GM23338 (cell line): Measurements from ENCODE around the gene USP1. TPM values are rescaled to one million over a fixed set of nuclear protein-coding genes. Genes with fewer than 3 reads are reported as not detected.
A peak's percentile ranks its signal among the peaks of the same experiment; 100 is the strongest.

Experiments used
- ATAC-seq: fragments of 200-7000 bp; cut with Tn5 transposase; 3 replicates; pipeline ENCODE4 v1.9.1; 2020
- DNase-seq: peaks from one replicate; pipeline ENCODE4 v3.0.0-alpha.2; 2015; ENCODE audit warnings: low spot score
- H2AFZ ChIP-seq: fragments of 200-600 bp; sonication (generic); 2 replicates; pipeline ENCODE4 v1.8.0; 2016; ENCODE audit warnings: antibody characterized with exemption, mild to moderate bottlenecking, moderate library complexity
- H3F3A ChIP-seq: fragments of 200-600 bp; sonication (generic); replicated peaks from 2 replicates; pipeline ENCODE4 v1.8.0; 2017; ENCODE audit warnings: antibody characterized with exemption, mixed run types, low read depth
- H3K27ac ChIP-seq: fragments of 200-600 bp; sonication (generic); 2 replicates; pipeline ENCODE4 v1.6.1; 2016; ENCODE audit warnings: low read depth
- H3K27me3 ChIP-seq: fragments of 200-600 bp; sonication (generic); 2 replicates; pipeline ENCODE4 v1.8.0; 2016; ENCODE audit warnings: mild to moderate bottlenecking, mixed run types, moderate library complexity; ENCODE audit not compliant: insufficient read depth
- H3K36me3 ChIP-seq: fragments of 200-600 bp; sonication (generic); 2 replicates; pipeline ENCODE4 v1.8.0; 2016; ENCODE audit warnings: mild to moderate bottlenecking; ENCODE audit not compliant: insufficient read depth
- H3K4me1 ChIP-seq: fragments of 200-600 bp; sonication (generic); 2 replicates; pipeline ENCODE4 v1.8.0; 2016; ENCODE audit warnings: mild to moderate bottlenecking, moderate library complexity; ENCODE audit not compliant: insufficient read depth
- H3K4me2 ChIP-seq: fragments of 200-600 bp; sonication (generic); 2 replicates; pipeline ENCODE4 v1.7.1; 2017; ENCODE audit warnings: mixed run types
- H3K4me3 ChIP-seq: fragments of 200-600 bp; sonication (generic); 2 replicates; pipeline ENCODE4 v1.6.1; 2016; ENCODE audit warnings: mixed run types
- H3K79me2 ChIP-seq: fragments of 200-600 bp; sonication (generic); replicated peaks from 2 replicates; pipeline ENCODE4 v1.8.0; 2017; ENCODE audit warnings: mild to moderate bottlenecking; ENCODE audit not compliant: insufficient read depth
- H3K9me2 ChIP-seq: fragments of 200-600 bp; sonication (generic); 2 replicates; pipeline ENCODE4 v1.8.0; 2017; ENCODE audit not compliant: insufficient read depth
- H4K20me1 ChIP-seq: fragments of 200-600 bp; sonication (generic); replicated peaks from 2 replicates; pipeline ENCODE4 v1.8.0; 2017; ENCODE audit warnings: mild to moderate bottlenecking; ENCODE audit not compliant: insufficient read depth
- H3K27ac Mint-ChIP-seq: 2 replicates; pipeline ENCODE4 v1.8.0; 2020; ENCODE audit warnings: inconsistent platforms, mild to moderate bottlenecking, moderate library complexity, mixed read lengths
- H3K27me3 Mint-ChIP-seq: 3 replicates; pipeline ENCODE4 v1.8.0; 2022; ENCODE audit warnings: low read depth, mild to moderate bottlenecking, moderate library complexity, mixed read lengths, inconsistent platforms; ENCODE audit not compliant: insufficient read depth, poor library complexity
- H3K36me3 Mint-ChIP-seq: 3 replicates; pipeline ENCODE4 v1.8.0; 2021; ENCODE audit warnings: low read depth, mild to moderate bottlenecking, inconsistent platforms, moderate library complexity, mixed read lengths
- H3K4me1 Mint-ChIP-seq: 3 replicates; pipeline ENCODE4 v1.8.0; 2020; ENCODE audit warnings: mild to moderate bottlenecking, inconsistent platforms, mixed read lengths
- H3K4me3 Mint-ChIP-seq: 3 replicates; pipeline ENCODE4 v1.8.0; 2021; ENCODE audit warnings: moderate library complexity, mild to moderate bottlenecking, inconsistent platforms, mixed read lengths
- H3K9me3 Mint-ChIP-seq: 3 replicates; pipeline ENCODE4 v1.8.0; 2020; ENCODE audit warnings: moderate library complexity, mild to moderate bottlenecking, inconsistent platforms, mixed read lengths
- CREB1 ChIP-seq: fragments of 250-450 bp; sonication (Bioruptor Pico); IDR thresholded peaks from 2 replicates; pipeline ENCODE4 v1.5.0; 2020; ENCODE audit warnings: low read depth, mild to moderate bottlenecking, moderate library complexity
- EZH2 ChIP-seq: fragments of 200-600 bp; sonication (generic); IDR thresholded peaks from one replicate; pipeline ENCODE4 v1.8.0; 2017; ENCODE audit warnings: antibody characterized with exemption, mild to moderate bottlenecking, low read depth; ENCODE audit not compliant: unreplicated experiment
- EZH2phosphoT487 ChIP-seq: fragments of 200-600 bp; sonication (generic); IDR thresholded peaks from one replicate; pipeline ENCODE4 v1.8.1; 2018; ENCODE audit warnings: antibody characterized with exemption; ENCODE audit not compliant: unreplicated experiment
- JUNB ChIP-seq: IDR thresholded peaks from one replicate; pipeline ENCODE4 v1.6.1; 2016; ENCODE audit warnings: antibody characterized with exemption; ENCODE audit not compliant: unreplicated experiment
- NANOG ChIP-seq: IDR thresholded peaks from 2 replicates; pipeline ENCODE4 v1.6.1; 2016; ENCODE audit warnings: antibody characterized with exemption, borderline replicate concordance
- POLR2AphosphoS5 ChIP-seq: IDR thresholded peaks from 2 replicates; pipeline ENCODE4 v1.6.1; 2016; ENCODE audit warnings: antibody characterized with exemption, low read depth
- STAT1 ChIP-seq: IDR thresholded peaks from one replicate; pipeline ENCODE4 v1.6.1; 2016; ENCODE audit warnings: antibody characterized with exemption; ENCODE audit not compliant: unreplicated experiment
- ZNF114 ChIP-seq: fragments of 250-450 bp; sonication (Bioruptor Pico); IDR thresholded peaks from 2 replicates; pipeline ENCODE4 v1.5.0; 2020; ENCODE audit warnings: mild to moderate bottlenecking, moderate library complexity
- ZNF331 ChIP-seq: fragments of 250-450 bp; sonication (Bioruptor Pico); IDR thresholded peaks from 2 replicates; pipeline ENCODE4 v1.5.0; 2020; ENCODE audit warnings: low read depth, mild to moderate bottlenecking, moderate library complexity
- polyA plus RNA-seq: library from polyadenylated mRNA; unstranded; fragments of >200 nt; fragmentation: Nextera tagmentation; extraction: Ambion mirVana; gene quantifications from 2 replicates; pipeline ENCODE4 v1.2.1, GENCODE V29; 2016
- total RNA-seq: library from RNA; depleted of rRNA; stranded (reverse); fragments of >200 nt; shearing (Covaris generic); gene quantifications from 2 replicates; pipeline ENCODE4 v1.2.3, GENCODE V29; 2014
- TF ChIP-seq, protein P1 (sequence below): IDR thresholded peaks from 2 replicates; pipeline ENCODE4 v1.6.1; 2016; ENCODE audit warnings: antibody characterized with exemption
- TF ChIP-seq, protein P2 (sequence below): fragments of 250-450 bp; sonication (Bioruptor Pico); IDR thresholded peaks from 2 replicates; pipeline ENCODE4 v1.5.0; 2020; ENCODE audit warnings: mild to moderate bottlenecking, moderate library complexity
- TF ChIP-seq, protein P3 (sequence below), 2 experiments: fragments of 200-600 bp in 1 of 2; sonication (generic) in 1 of 2; conservative IDR thresholded peaks; 2 replicates each; pipeline versions ENCODE4 v1.5.1 to v1.6.1; 2016 to 2017; ENCODE audit warnings: antibody characterized with exemption in 2 of 2, low read depth in 2 of 2, mild to moderate bottlenecking in 2 of 2, moderate library complexity in 1 of 2
- TF ChIP-seq, protein P4 (sequence below): IDR thresholded peaks from one replicate; pipeline ENCODE4 v1.6.1; 2018; ENCODE audit warnings: antibody characterized with exemption; ENCODE audit not compliant: unreplicated experiment

Gene USP1
- total and polyA plus RNA-seq, 2 experiments from 2014 or later: 45.6 to 74.6 TPM

DNA sequence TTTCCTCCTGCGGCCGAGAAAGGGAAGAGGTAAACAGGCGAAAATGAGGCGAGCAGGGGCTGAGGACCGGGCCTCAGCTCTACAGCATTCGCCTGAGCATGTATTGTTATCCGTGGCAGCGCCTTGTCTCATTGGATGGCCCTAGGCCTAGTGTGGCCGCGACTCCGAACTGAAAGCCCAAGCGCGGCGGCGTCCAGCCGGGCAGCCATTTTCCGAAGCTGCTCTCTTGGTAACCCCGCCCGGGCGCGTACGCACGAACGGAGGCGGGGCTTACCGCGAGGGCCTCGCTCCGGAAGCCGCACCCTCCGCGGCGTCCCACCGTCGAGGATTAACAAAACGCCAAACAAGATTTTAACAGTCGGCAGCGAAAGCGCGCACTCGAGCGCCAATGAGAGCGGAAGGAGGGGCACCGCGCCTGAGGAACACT, 797 bp upstream of the USP1 start:
- peak overlapping the region; percentile 64; the same call in 1 of the 2 replicates for H2AFZ ChIP-seq
- TF ChIP-seq JUNB (no peak), ZNF331 (no peak), EZH2 (no peak), EZH2phosphoT487 (no peak), POLR2AphosphoS5 (peak; percentile 86), ZNF114 (CRISPR knock-in tag) (no peak), NANOG (no peak), CREB1 (CRISPR knock-in tag) (peak; percentile 52; the same call in 1 of the 2 replicates), STAT1 (no peak)
- TF ChIP-seq, protein P1, sequence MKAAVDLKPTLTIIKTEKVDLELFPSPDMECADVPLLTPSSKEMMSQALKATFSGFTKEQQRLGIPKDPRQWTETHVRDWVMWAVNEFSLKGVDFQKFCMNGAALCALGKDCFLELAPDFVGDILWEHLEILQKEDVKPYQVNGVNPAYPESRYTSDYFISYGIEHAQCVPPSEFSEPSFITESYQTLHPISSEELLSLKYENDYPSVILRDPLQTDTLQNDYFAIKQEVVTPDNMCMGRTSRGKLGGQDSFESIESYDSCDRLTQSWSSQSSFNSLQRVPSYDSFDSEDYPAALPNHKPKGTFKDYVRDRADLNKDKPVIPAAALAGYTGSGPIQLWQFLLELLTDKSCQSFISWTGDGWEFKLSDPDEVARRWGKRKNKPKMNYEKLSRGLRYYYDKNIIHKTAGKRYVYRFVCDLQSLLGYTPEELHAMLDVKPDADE: peak; percentile 15; the same call in 1 of the 2 replicates
- TF ChIP-seq, protein P2, sequence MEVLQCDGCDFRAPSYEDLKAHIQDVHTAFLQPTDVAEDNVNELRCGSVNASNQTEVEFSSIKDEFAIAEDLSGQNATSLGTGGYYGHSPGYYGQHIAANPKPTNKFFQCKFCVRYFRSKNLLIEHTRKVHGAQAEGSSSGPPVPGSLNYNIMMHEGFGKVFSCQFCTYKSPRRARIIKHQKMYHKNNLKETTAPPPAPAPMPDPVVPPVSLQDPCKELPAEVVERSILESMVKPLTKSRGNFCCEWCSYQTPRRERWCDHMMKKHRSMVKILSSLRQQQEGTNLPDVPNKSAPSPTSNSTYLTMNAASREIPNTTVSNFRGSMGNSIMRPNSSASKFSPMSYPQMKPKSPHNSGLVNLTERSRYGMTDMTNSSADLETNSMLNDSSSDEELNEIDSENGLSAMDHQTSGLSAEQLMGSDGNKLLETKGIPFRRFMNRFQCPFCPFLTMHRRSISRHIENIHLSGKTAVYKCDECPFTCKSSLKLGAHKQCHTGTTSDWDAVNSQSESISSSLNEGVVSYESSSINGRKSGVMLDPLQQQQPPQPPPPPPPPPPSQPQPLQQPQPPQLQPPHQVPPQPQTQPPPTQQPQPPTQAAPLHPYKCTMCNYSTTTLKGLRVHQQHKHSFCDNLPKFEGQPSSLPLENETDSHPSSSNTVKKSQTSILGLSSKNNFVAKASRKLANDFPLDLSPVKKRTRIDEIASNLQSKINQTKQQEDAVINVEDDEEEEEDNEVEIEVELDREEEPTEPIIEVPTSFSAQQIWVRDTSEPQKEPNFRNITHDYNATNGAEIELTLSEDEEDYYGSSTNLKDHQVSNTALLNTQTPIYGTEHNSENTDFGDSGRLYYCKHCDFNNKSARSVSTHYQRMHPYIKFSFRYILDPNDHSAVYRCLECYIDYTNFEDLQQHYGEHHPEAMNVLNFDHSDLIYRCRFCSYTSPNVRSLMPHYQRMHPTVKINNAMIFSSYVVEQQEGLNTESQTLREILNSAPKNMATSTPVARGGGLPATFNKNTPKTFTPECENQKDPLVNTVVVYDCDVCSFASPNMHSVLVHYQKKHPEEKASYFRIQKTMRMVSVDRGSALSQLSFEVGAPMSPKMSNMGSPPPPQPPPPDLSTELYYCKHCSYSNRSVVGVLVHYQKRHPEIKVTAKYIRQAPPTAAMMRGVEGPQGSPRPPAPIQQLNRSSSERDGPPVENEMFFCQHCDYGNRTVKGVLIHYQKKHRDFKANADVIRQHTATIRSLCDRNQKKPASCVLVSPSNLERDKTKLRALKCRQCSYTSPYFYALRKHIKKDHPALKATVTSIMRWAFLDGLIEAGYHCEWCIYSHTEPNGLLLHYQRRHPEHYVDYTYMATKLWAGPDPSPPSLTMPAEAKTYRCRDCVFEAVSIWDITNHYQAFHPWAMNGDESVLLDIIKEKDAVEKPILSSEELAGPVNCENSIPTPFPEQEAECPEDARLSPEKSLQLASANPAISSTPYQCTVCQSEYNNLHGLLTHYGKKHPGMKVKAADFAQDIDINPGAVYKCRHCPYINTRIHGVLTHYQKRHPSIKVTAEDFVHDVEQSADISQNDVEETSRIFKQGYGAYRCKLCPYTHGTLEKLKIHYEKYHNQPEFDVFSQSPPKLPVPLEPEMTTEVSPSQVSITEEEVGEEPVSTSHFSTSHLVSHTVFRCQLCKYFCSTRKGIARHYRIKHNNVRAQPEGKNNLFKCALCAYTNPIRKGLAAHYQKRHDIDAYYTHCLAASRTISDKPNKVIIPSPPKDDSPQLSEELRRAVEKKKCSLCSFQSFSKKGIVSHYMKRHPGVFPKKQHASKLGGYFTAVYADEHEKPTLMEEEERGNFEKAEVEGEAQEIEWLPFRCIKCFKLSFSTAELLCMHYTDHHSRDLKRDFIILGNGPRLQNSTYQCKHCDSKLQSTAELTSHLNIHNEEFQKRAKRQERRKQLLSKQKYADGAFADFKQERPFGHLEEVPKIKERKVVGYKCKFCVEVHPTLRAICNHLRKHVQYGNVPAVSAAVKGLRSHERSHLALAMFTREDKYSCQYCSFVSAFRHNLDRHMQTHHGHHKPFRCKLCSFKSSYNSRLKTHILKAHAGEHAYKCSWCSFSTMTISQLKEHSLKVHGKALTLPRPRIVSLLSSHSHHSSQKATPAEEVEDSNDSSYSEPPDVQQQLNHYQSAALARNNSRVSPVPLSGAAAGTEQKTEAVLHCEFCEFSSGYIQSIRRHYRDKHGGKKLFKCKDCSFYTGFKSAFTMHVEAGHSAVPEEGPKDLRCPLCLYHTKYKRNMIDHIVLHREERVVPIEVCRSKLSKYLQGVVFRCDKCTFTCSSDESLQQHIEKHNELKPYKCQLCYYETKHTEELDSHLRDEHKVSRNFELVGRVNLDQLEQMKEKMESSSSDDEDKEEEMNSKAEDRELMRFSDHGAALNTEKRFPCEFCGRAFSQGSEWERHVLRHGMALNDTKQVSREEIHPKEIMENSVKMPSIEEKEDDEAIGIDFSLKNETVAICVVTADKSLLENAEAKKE (CRISPR knock-in tag): no peak
- TF ChIP-seq, protein P3, sequence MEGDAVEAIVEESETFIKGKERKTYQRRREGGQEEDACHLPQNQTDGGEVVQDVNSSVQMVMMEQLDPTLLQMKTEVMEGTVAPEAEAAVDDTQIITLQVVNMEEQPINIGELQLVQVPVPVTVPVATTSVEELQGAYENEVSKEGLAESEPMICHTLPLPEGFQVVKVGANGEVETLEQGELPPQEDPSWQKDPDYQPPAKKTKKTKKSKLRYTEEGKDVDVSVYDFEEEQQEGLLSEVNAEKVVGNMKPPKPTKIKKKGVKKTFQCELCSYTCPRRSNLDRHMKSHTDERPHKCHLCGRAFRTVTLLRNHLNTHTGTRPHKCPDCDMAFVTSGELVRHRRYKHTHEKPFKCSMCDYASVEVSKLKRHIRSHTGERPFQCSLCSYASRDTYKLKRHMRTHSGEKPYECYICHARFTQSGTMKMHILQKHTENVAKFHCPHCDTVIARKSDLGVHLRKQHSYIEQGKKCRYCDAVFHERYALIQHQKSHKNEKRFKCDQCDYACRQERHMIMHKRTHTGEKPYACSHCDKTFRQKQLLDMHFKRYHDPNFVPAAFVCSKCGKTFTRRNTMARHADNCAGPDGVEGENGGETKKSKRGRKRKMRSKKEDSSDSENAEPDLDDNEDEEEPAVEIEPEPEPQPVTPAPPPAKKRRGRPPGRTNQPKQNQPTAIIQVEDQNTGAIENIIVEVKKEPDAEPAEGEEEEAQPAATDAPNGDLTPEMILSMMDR (conservative IDR thresholded peaks at IDR 0.05; ENCODE audit: low read depth in 2 of 2): no peak
- TF ChIP-seq, protein P4, sequence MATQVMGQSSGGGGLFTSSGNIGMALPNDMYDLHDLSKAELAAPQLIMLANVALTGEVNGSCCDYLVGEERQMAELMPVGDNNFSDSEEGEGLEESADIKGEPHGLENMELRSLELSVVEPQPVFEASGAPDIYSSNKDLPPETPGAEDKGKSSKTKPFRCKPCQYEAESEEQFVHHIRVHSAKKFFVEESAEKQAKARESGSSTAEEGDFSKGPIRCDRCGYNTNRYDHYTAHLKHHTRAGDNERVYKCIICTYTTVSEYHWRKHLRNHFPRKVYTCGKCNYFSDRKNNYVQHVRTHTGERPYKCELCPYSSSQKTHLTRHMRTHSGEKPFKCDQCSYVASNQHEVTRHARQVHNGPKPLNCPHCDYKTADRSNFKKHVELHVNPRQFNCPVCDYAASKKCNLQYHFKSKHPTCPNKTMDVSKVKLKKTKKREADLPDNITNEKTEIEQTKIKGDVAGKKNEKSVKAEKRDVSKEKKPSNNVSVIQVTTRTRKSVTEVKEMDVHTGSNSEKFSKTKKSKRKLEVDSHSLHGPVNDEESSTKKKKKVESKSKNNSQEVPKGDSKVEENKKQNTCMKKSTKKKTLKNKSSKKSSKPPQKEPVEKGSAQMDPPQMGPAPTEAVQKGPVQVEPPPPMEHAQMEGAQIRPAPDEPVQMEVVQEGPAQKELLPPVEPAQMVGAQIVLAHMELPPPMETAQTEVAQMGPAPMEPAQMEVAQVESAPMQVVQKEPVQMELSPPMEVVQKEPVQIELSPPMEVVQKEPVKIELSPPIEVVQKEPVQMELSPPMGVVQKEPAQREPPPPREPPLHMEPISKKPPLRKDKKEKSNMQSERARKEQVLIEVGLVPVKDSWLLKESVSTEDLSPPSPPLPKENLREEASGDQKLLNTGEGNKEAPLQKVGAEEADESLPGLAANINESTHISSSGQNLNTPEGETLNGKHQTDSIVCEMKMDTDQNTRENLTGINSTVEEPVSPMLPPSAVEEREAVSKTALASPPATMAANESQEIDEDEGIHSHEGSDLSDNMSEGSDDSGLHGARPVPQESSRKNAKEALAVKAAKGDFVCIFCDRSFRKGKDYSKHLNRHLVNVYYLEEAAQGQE: no peak
- H3K79me2 ChIP-seq: peaks cover 39% of the 10 kb centered on the region
- Mint-ChIP-seq H3K27me3 (peaks cover 17% of the 10 kb centered on the region), H3K9me3 (no peaks in the 10 kb centered on the region), H3K4me3 (peak overlapping the region; percentile 89), H3K36me3 (peaks cover 10% of the 10 kb centered on the region; the same call in 2 of the 3 replicates), H3K4me1 (peaks cover 17% of the 10 kb centered on the region), H3K27ac (peak overlapping the region; percentile 99)
- peaks cover 16% of the 10 kb centered on the region for H3K4me1 ChIP-seq
- H3K36me3 ChIP-seq: no peaks in the 10 kb centered on the region
- peak overlapping the region; percentile 64 for H3K4me3 ChIP-seq
- H3F3A ChIP-seq: peaks cover 6% of the 10 kb centered on the region; the same call in 1 of the 2 replicates
- ATAC-seq (peak; percentile 74), DNase-seq (no peak)
- H3K27ac ChIP-seq: peak overlapping the region; percentile 97
- peak overlapping the region; percentile 80 for H3K4me2 ChIP-seq
- no peaks in the 10 kb centered on the region for H3K9me2 ChIP-seq
- H4K20me1 ChIP-seq: peaks cover 28% of the 10 kb centered on the region
- no peaks in the 10 kb centered on the region for H3K27me3 ChIP-seq
